ENCODE measurements around the gene ACTC1. TPM values are rescaled to one million over a fixed set of nuclear protein-coding genes. Genes with fewer than 3 reads are reported as not detected.

Gene ACTC1
- total and polyA plus RNA-seq, 8 donors = 0.94 to 4.5 (median 2.0) TPM

GRCh38 chr15:34783991-34784390 lies 11.4 kb downstream of the ACTC1 start:
- ATAC-seq (no peak), DNase-seq (peak in 1 of 4 donors; percentile 11)
- intact Hi-C loops (cut with DNase I) = no loop called here

GRCh38 chr15:34783431-34783830 lies 11.9 kb downstream of the ACTC1 start:
- intact Hi-C loops (cut with DNase I) = no loop called here
- ATAC-seq (no peak), DNase-seq (no peak)
- Histone ChIP-seq H3K9me3 (peaks cover 0 to 6% of the 10 kb centered on the region in 2 donors), H3K27ac (no peak overlapping the region), H3K27me3 (no peaks in the 10 kb centered on the region), H3K36me3 (no peaks in the 10 kb centered on the region), H3K4me3 (no peak overlapping the region), H3K4me1 (no peaks in the 10 kb centered on the region)
- TF ChIP-seq CTCF (IDR thresholded peaks at IDR 0.05) = no peak

More at GRCh38 chr15:34783991-34784390, 11.4 kb downstream of the ACTC1 start:
- Histone ChIP-seq H3K4me1 (no peaks in the 10 kb centered on the region), H3K4me3 (no peak overlapping the region), H3K9me3 (peaks cover 0 to 6% of the 10 kb centered on the region in 2 donors), H3K36me3 (no peaks in the 10 kb centered on the region), H3K27me3 (no peaks in the 10 kb centered on the region), H3K27ac (no peak overlapping the region)
- TF ChIP-seq CTCF (IDR thresholded peaks at IDR 0.05) = no peak

GRCh38 chr15:34782901-34783300 lies 12.4 kb downstream of the ACTC1 start:
- no peak overlapping the region for H3K27ac ChIP-seq
- H3K4me1 ChIP-seq = no peaks in the 10 kb centered on the region
- H3K4me3 ChIP-seq = no peak overlapping the region
- H3K9me3 ChIP-seq = peaks cover 0 to 6% of the 10 kb centered on the region in 2 donors
- no peaks in the 10 kb centered on the region for H3K36me3 ChIP-seq
- ATAC-seq (no peak), DNase-seq (no peak)
- TF ChIP-seq CTCF (IDR thresholded peaks at IDR 0.05) = no peak
- intact Hi-C loops (cut with DNase I) = no loop called here
- no peaks in the 10 kb centered on the region for H3K27me3 ChIP-seq

- DNase-seq = no peak
- H3K36me3 ChIP-seq = no peaks in the 10 kb centered on the region
- no peak for TF ChIP-seq CTCF (IDR thresholded peaks at IDR 0.05)
- H3K27ac ChIP-seq = no peak overlapping the region
- H3K4me3 ChIP-seq = no peak overlapping the region
- intact Hi-C loops (cut with DNase I) = no loop called here
- H3K27me3 ChIP-seq = no peaks in the 10 kb centered on the region
- no peak for ATAC-seq
- no peaks in the 10 kb centered on the region for H3K4me1 ChIP-seq
- H3K9me3 ChIP-seq = peaks cover 0 to 6% of the 10 kb centered on the region in 2 donors
These were observed 14.6 kb downstream of the ACTC1 start for GRCh38 chr15:34780725-34781124.

- DNase-seq = peak in 1 of 4 donors; percentile 29
These were observed 18.7 kb downstream of the ACTC1 start for GRCh38 chr15:34776606-34777105.

More at GRCh38 chr15:34776606-34777105, 18.7 kb downstream of the ACTC1 start:
- no peak overlapping the region for H3K27ac ChIP-seq
- no peak for TF ChIP-seq CTCF (IDR thresholded peaks at IDR 0.05)
- peaks cover 0 to 6% of the 10 kb centered on the region in 2 donors for H3K9me3 ChIP-seq
- H3K4me1 ChIP-seq = no peaks in the 10 kb centered on the region
- no peaks in the 10 kb centered on the region for H3K27me3 ChIP-seq
- ATAC-seq = no peak
- H3K36me3 ChIP-seq = no peaks in the 10 kb centered on the region
- H3K4me3 ChIP-seq = no peak overlapping the region
- intact Hi-C loops (cut with DNase I) = no loop called here
